HEK293 (cell line): ENCODE results near the gene EID3.

Experiments
- ZNF350 ChIP-seq: fragments of 450-650 bp; formaldehyde crosslinking; IDR thresholded peaks from 2 replicates; pipeline ENCODE4 v1.5.0; 2017; ENCODE audit warnings: missing biosample characterization, mild to moderate bottlenecking, missing genetic modification characterization
- ZNF530 ChIP-seq: fragments of 450-650 bp; formaldehyde crosslinking; IDR thresholded peaks from 2 replicates; pipeline ENCODE4 v1.5.1; 2016; ENCODE audit warnings: low read depth, missing biosample characterization, missing genetic modification characterization
- ZNF76 ChIP-seq: fragments of 450-650 bp; formaldehyde crosslinking; IDR thresholded peaks from 2 replicates; pipeline ENCODE4; 2016; ENCODE audit warnings: low read depth, missing biosample characterization, missing genetic modification characterization, borderline replicate concordance
- TF ChIP-seq, protein P1 (sequence below): fragments of 450-650 bp; formaldehyde crosslinking; optimal IDR thresholded peaks from 2 replicates; pipeline ENCODE3; 2016; ENCODE audit warnings: missing biosample characterization, mild to moderate bottlenecking, missing genetic modification characterization
- TF ChIP-seq, protein P2 (sequence below): fragments of 450-650 bp; formaldehyde crosslinking; IDR thresholded peaks from 2 replicates; pipeline ENCODE4 v1.5.1; 2016; ENCODE audit warnings: missing biosample characterization, missing genetic modification characterization

DNA sequence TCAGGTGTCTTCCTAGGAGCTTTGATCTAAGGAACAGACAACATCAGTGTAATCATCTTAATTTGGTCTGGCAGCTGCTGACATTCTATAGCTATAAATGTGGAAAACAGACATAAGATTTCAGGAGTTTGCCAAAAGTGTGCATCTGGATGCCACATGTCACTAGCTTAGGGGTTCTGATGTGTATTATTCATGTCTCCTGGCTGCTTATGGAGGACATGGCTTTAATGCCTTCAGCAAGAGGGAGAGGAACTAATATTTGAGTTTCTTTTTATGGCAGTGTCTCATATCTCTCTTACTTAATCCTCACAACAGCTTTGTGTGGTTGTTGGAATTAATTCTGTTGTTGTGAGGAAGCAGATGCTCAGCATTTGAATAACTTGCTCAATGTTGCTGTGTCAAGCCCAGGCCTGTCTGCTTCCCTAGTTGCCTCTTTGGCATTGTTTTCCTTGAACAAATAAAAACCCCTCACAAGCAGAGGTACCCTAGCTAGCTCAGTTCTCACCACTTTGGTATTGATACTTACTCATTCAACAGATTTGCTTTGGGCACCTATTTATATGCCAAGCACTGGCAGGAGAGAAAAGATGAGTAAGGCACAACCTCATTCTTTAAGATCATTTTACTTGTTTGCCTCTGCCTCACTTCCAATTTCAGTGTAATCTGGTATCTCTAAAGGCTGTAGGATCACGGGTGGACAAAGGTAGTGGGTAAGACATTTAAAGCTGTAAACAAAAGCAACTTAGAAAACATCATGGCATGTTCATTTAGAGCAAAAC lies 39.8 kb upstream of the EID3 start:
- TF ChIP-seq, protein P1, sequence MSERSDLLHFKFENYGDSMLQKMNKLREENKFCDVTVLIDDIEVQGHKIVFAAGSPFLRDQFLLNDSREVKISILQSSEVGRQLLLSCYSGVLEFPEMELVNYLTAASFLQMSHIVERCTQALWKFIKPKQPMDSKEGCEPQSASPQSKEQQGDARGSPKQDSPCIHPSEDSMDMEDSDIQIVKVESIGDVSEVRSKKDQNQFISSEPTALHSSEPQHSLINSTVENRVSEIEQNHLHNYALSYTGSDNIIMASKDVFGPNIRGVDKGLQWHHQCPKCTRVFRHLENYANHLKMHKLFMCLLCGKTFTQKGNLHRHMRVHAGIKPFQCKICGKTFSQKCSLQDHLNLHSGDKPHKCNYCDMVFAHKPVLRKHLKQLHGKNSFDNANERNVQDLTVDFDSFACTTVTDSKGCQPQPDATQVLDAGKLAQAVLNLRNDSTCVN, result no peak
- TF ChIP-seq ZNF530 (tag by site-specific recombination), result no peak
- TF ChIP-seq ZNF350 (tag by site-specific recombination), result no peak
- TF ChIP-seq ZNF76, result no peak
- TF ChIP-seq, protein P2, sequence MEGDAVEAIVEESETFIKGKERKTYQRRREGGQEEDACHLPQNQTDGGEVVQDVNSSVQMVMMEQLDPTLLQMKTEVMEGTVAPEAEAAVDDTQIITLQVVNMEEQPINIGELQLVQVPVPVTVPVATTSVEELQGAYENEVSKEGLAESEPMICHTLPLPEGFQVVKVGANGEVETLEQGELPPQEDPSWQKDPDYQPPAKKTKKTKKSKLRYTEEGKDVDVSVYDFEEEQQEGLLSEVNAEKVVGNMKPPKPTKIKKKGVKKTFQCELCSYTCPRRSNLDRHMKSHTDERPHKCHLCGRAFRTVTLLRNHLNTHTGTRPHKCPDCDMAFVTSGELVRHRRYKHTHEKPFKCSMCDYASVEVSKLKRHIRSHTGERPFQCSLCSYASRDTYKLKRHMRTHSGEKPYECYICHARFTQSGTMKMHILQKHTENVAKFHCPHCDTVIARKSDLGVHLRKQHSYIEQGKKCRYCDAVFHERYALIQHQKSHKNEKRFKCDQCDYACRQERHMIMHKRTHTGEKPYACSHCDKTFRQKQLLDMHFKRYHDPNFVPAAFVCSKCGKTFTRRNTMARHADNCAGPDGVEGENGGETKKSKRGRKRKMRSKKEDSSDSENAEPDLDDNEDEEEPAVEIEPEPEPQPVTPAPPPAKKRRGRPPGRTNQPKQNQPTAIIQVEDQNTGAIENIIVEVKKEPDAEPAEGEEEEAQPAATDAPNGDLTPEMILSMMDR (tag by site-specific recombination), result no peak
